Fibroblast of mammary gland (primary cell): Measurements from ENCODE around the gene OR4C6.

Experiments
- DNase-seq: peaks from one replicate; pipeline ENCODE4 v3.0.0-alpha.2; 2010; ENCODE audit warnings: low read depth
- H3K4me3 ChIP-seq: 2 replicates; pipeline ENCODE4 v1.5.1; 2011; ENCODE audit warnings: low read depth, mild to moderate bottlenecking, low read length, moderate library complexity; ENCODE audit not compliant: control insufficient read depth
- CTCF ChIP-seq: conservative IDR thresholded peaks from 2 replicates; pipeline ENCODE4 v1.5.1; 2011; ENCODE audit warnings: low read depth, low read length, inconsistent platforms; ENCODE audit not compliant: control insufficient read depth, insufficient read depth

Gene OR4C6

GRCh38 chr11:55714982-55715888, 53.2 kb downstream of the OR4C6 start:
- no peak for DNase-seq
- H3K4me3 ChIP-seq: no peak overlapping the region
- no peak for TF ChIP-seq CTCF
